ENCODE measurements around the gene CPT1A. TPM values are rescaled to one million over a fixed set of nuclear protein-coding genes. Genes with fewer than 3 reads are reported as not detected.
A peak's percentile ranks its signal among the peaks of the same experiment; 100 is the strongest.
"Not testable (repeated sequence)": the region's sequence is repeated elsewhere in the genome, so short reads cannot be mapped to it uniquely, and the experiment has no call there.

CPT1A gene
- total RNA-seq, result 10 to 100 TPM; 32.9 to 84.9 (median 49.2) TPM

DNA sequence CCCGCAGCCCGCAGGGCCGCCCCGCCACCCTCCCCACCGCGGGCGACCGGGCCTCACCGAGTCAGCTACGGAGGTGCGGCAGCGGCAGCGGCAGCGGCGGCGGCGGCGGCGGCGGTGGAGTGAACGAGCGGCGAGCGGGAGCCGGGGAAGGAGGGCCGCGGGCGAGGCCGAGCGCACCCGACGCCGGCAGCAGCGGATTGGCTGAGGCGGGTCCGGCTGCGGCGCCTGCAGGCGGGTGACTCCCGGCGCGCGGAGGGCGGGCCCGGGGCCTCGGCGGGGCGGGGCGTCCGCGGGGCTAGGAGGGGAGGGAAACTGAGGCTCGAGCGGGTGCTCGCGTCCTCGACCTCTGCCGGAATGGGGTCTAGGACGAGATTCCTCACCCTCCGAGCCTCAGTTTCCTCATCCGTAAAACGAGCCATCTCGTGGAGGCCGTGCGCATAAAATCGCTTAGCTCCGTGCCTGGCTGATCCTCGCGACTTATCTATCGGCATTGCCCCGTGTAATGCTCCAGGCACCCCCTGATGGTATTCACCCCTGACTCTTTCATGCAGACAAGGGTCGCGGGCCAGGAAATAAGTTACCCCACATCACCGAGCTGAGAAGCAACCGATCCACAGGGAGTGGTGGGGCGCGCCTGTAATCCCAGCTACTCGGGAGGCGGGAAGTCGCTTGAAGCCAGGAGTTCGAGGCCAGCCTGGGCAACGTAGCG lies at the start of gene CPT1A:
CPT1A (minus strand) TSS at position 199 of the 709 bp plus-strand sequence. CDS start 26,442 bp downstream, outside the sequence.
- peak; percentile 48 to 61 for DNase-seq (ENCODE audit: low spot score in 2 of 2)
- no peaks in the 10 kb centered on the region for H3K36me3 ChIP-seq
- peak within 1 kb of the TSS; percentile 89 to 98 (median 92) for H3K27ac ChIP-seq
- H3K27me3 ChIP-seq, result no peaks in the 10 kb centered on the region
- TF ChIP-seq EP300 (IDR thresholded peaks at IDR 0.05) (peak in 1 of 2 donors; percentile 24), POLR2A (IDR thresholded peaks at IDR 0.05) (peak; percentile 63 to 80)
- TF ChIP-seq, protein P1, sequence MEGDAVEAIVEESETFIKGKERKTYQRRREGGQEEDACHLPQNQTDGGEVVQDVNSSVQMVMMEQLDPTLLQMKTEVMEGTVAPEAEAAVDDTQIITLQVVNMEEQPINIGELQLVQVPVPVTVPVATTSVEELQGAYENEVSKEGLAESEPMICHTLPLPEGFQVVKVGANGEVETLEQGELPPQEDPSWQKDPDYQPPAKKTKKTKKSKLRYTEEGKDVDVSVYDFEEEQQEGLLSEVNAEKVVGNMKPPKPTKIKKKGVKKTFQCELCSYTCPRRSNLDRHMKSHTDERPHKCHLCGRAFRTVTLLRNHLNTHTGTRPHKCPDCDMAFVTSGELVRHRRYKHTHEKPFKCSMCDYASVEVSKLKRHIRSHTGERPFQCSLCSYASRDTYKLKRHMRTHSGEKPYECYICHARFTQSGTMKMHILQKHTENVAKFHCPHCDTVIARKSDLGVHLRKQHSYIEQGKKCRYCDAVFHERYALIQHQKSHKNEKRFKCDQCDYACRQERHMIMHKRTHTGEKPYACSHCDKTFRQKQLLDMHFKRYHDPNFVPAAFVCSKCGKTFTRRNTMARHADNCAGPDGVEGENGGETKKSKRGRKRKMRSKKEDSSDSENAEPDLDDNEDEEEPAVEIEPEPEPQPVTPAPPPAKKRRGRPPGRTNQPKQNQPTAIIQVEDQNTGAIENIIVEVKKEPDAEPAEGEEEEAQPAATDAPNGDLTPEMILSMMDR (IDR thresholded peaks at IDR 0.05), result peak in 2 of 5 experiments; percentile 7 to 20
- H3K4me3 ChIP-seq, result peak within 1 kb of the TSS; percentile 72 to 98 (median 80)
- 7 to 11% methylated on average over 31 to 61 of the region's 82 CpGs for WGBS, 2 donors
- H3K4me1 ChIP-seq, result peaks cover 0 to 69% (median 40%) of the 10 kb centered on the region in 4 donors
- no peaks in the 10 kb centered on the region for H3K9me3 ChIP-seq

DNA sequence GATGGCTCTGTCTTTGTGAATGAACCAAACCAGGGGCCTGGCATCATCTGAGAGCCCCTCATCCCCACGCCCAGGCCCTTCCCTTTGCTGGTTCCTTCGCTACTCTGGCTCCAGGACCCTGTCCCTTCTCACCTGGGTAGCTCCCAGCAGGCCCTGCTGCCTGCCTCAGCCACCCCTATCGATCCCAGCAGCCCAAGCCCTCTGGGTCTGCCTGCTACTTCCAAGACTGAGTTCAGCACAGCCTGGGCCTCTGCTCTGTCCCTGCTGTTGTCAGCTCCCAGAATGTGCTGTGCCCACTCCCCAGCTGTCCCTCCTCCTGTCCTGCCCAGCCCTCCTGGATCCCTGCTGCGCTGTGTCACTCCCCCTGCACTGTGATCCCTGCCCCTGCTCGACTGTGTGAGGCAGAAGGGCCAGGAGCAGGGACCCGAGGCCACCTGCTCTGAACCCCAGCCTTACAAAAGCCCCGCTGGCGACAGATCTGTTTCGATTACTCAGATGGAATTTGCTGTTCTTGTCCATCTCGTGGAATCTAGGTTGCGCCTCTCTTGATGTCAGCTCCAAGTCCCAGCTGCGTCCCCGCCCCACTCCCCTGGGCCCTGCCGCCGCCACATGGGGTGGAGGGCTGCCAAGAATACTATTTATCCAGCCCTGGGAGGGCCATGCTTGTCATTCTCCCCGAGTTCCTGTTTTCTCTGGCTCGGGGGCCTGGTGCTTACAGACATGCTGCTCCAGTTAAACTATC lies 48.9 kb upstream of the CPT1A start:
- H3K36me3 ChIP-seq, result peaks cover 0 to 60% (median 2%) of the 10 kb centered on the region in 3 donors
- TF ChIP-seq EP300 (IDR thresholded peaks at IDR 0.05) (peak; percentile 50 to 88), POLR2A (IDR thresholded peaks at IDR 0.05) (no peak)
- TF ChIP-seq, protein P1 (IDR thresholded peaks at IDR 0.05), result no peak
- WGBS, 2 donors, result 45 to 51% methylated on average over 17 of the region's 17 CpGs
- H3K27ac ChIP-seq, result peak overlapping the region; percentile 49 to 91 (median 77)
- H3K4me3 ChIP-seq, result no peak overlapping the region
- H3K27me3 ChIP-seq, result no peaks in the 10 kb centered on the region
- peaks cover 0 to 22% (median 12%) of the 10 kb centered on the region in 4 donors for H3K4me1 ChIP-seq
- H3K9me3 ChIP-seq, result no peaks in the 10 kb centered on the region
- DNase-seq (ENCODE audit: low spot score in 2 of 2), result peak; percentile 84 to 89

DNA sequence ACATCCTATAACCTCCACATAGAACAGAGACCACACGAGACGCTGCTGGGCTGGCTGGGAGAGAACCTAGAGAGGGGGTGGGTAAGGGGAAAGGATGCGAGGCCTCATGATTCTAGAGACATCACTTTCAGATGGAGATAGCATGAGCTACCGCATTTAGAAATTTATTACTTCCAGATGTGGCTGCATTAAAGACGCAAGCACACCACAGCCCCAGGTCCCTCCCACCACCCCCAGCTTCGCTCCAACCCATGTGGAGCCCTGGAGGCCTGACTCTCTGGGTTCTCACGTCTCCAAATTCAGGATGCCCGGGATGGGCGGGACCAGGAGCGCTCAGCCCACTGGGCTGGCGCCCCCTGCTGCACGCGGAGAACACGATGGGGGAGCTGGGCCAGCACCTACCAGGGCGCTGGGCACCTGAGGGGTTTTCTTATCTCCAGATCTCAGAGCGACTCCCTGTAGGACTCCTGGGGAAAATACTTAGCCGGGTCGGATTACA lies 48.3 kb upstream of the CPT1A start:
- peak overlapping the region; percentile 49 to 91 (median 77) for H3K27ac ChIP-seq
- DNase-seq (ENCODE audit: low spot score in 2 of 2), result peak; percentile 49 to 62
- peaks cover 0 to 55% (median 0%) of the 10 kb centered on the region in 3 donors for H3K36me3 ChIP-seq
- H3K27me3 ChIP-seq, result no peaks in the 10 kb centered on the region
- H3K4me3 ChIP-seq, result no peak overlapping the region
- WGBS, 2 donors, result 46 to 60% methylated on average over 11 to 14 of the region's 18 CpGs
- TF ChIP-seq, protein P1 (IDR thresholded peaks at IDR 0.05), result peak in 4 of 5 experiments; percentile 51 to 72 (median 54)
- TF ChIP-seq POLR2A (IDR thresholded peaks at IDR 0.05), result no peak
- no peaks in the 10 kb centered on the region for H3K9me3 ChIP-seq
- H3K4me1 ChIP-seq, result peaks cover 0 to 22% (median 12%) of the 10 kb centered on the region in 4 donors

DNA sequence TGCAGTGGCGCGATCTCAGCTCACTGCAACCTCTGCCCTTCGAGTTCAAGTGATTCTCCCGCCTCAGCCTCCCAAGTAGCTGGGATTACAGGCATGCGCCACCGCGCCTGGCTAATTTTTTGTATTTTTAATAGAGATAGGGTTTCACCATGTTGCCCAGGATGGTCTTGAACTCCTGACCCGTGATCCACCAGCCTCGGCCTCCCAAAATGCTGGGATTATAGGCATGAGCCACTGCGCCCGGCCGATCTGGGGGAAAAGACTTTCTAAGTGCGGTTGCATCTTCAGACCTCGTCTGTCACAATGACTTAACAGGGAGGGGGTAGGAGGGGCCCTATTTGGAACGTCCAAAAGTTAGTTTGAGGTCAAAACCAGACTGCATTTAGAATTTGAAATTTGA lies 43.1 kb upstream of the CPT1A start:
- DNase-seq (ENCODE audit: low spot score in 2 of 2); H3K27ac ChIP-seq; H3K27me3 ChIP-seq; H3K4me1 ChIP-seq; H3K4me3 ChIP-seq; H3K9me3 ChIP-seq: not testable (repeated sequence)
- H3K36me3 ChIP-seq, result peaks cover 0 to 44% (median 0%) of the 10 kb centered on the region in 3 donors
- 91 to 96% methylated on average over 15 of the region's 15 CpGs for whole genome bisulfite sequencing, 2 donors

DNA sequence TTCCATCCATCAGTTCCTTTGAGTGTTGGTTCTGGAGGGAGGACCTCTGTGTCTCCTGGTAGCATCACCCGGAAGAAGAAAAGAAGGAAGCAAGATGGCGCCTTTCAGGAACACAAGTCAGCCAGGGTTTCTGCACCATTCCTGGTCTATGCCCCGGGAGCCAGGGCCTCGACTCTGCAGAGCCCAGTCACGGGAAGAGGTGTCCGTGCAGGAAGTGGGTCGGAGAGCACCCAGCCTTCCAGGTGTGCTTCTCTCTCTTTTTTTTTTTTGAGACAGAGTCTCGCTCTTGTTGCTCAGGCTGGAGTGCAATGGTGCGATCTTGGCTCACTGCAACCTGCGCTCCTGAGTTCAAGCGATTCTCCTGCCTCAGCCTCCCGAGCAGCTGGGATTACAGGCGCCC lies 40.7 kb upstream of the CPT1A start:
- no peaks in the 10 kb centered on the region for H3K27me3 ChIP-seq
- DNase-seq (ENCODE audit: low spot score in 2 of 2), result no peak
- H3K4me3 ChIP-seq, result no peak overlapping the region
- no peaks in the 10 kb centered on the region for H3K4me1 ChIP-seq
- no peak overlapping the region for H3K27ac ChIP-seq
- TF ChIP-seq, protein P1 (IDR thresholded peaks at IDR 0.05), result no peak
- H3K9me3 ChIP-seq, result no peaks in the 10 kb centered on the region
- WGBS, 2 donors, result 91% methylated on average over 13 of the region's 13 CpGs
- H3K36me3 ChIP-seq, result peaks cover 0 to 37% (median 0%) of the 10 kb centered on the region in 3 donors
